HEK293T (cell line): ENCODE measurements around the gene CDH16.

ENCODE experiments used
- CTCF ChIA-PET: fragments of 350-600 bp; formaldehyde crosslinking; extraction: SDS; loops from one replicate; lab custom pipeline; 2021; ENCODE audit warnings: antibody characterized with exemption, inconsistent platforms; lab: Yijun Ruan, JAX
- POLR2A ChIA-PET: fragments of 350-600 bp; formaldehyde crosslinking; extraction: SDS; loops from one replicate; lab custom pipeline; 2020; ENCODE audit warnings: antibody characterized with exemption, inconsistent platforms; lab: Yijun Ruan, JAX
- DNase-seq: peaks from one replicate; pipeline ENCODE4 v3.0.0; 2012; ENCODE audit warnings: mixed read lengths; ENCODE audit errors: extremely low spot score
- ARNT ChIP-seq: fragments of 450-650 bp; IDR thresholded peaks from 2 replicates; pipeline ENCODE4 v1.6.1; 2017; ENCODE audit warnings: mild to moderate bottlenecking
- BHLHE40 ChIP-seq: fragments of 450-650 bp; IDR thresholded peaks from 2 replicates; pipeline ENCODE4 v1.6.1; 2016; ENCODE audit warnings: mild to moderate bottlenecking, moderate library complexity, borderline replicate concordance
- CTBP1 ChIP-seq: fragments of 450-650 bp; IDR thresholded peaks from 2 replicates; pipeline ENCODE4 v1.6.1; 2016; ENCODE audit warnings: borderline replicate concordance
- ELF4 ChIP-seq: fragments of 450-650 bp; IDR thresholded peaks from 2 replicates; pipeline ENCODE4 v1.6.1; 2017; ENCODE audit warnings: antibody characterized with exemption
- FOXA1 ChIP-seq: fragments of 450-650 bp; IDR thresholded peaks from 2 replicates; pipeline ENCODE4 v1.6.1; 2016; ENCODE audit warnings: mild to moderate bottlenecking
- FOXK2 ChIP-seq: fragments of 450-650 bp; IDR thresholded peaks from 2 replicates; pipeline ENCODE4 v1.6.1; 2016; ENCODE audit warnings: mild to moderate bottlenecking
- FOXM1 ChIP-seq: fragments of 450-650 bp; IDR thresholded peaks from 2 replicates; pipeline ENCODE4 v1.6.1; 2017; ENCODE audit warnings: mild to moderate bottlenecking, borderline replicate concordance
- HDGF ChIP-seq: fragments of 450-650 bp; IDR thresholded peaks from 2 replicates; pipeline ENCODE4 v1.6.1; 2017; ENCODE audit warnings: antibody characterized with exemption, borderline replicate concordance
- L3MBTL2 ChIP-seq: fragments of 450-650 bp; conservative IDR thresholded peaks from 2 replicates; pipeline ENCODE4 v1.6.1; 2016; ENCODE audit warnings: mild to moderate bottlenecking
- LEF1 ChIP-seq: fragments of 450-650 bp; IDR thresholded peaks from 2 replicates; pipeline ENCODE4 v1.6.1; 2017; ENCODE audit warnings: mild to moderate bottlenecking, borderline replicate concordance
- NFRKB ChIP-seq: fragments of 450-650 bp; IDR thresholded peaks from 2 replicates; pipeline ENCODE4 v1.6.1; 2016; ENCODE audit warnings: mild to moderate bottlenecking, moderate library complexity
- SP1 ChIP-seq: fragments of 450-650 bp; IDR thresholded peaks from 2 replicates; pipeline ENCODE4 v1.6.1; 2017
- SUZ12 ChIP-seq: fragments of 450-650 bp; IDR thresholded peaks from 2 replicates; pipeline ENCODE4 v1.6.1; 2016; ENCODE audit warnings: mild to moderate bottlenecking
- TARDBP ChIP-seq: fragments of 450-650 bp; IDR thresholded peaks from 2 replicates; pipeline ENCODE4 v1.6.1; 2016
- ZNF384 ChIP-seq: fragments of 450-650 bp; IDR thresholded peaks from 2 replicates; pipeline ENCODE4 v1.6.1; 2016
- TF ChIP-seq, protein P1 (sequence below): fragments of 450-650 bp; IDR thresholded peaks from 2 replicates; pipeline ENCODE4 v1.6.1; 2016

CDH16 gene

DNA sequence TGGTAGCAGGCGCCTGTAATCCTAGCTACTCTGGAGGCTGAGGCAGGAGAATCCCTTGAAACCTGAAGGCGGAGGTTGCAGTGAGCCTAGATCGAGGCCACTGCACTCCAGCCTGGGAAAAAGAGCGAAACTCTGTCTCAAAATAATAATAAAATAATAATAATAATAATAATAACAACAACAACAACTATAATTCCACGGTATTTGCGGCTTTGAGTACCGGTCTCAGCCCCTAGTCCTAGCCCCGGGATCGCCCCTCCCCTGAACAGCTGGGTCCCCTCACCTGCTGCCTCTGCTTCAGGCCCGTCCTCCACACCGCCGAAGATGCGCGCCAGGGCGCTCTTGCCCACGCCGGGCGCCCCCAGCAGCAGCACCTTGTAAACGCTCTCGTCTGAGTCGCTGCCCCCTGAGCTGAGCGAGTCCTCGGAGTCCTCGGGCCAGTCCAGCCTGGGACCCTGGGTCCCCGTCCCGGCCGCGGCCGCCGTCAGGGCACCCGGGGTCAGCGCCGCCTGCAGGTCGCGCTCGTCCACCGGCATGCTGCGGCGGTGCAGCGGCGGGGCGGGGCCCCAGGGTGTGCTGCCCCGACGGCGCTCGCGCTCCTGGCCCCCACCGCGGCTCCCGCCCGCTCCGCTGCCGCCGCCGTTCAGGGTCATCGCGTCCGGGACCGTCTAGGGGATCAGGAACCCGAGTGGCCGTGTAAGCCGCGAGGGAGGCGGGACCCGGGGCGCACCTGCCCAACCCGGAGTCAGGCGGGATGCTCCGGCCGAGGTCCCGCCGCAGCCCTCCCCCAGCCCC is 6.0 kb upstream of the CDH16 start:
- DNase-seq = no peak
- POLR2A ChIA-PET = no interaction called here
- CTCF ChIA-PET = no interaction called here
- no peak for TF ChIP-seq BHLHE40
- TF ChIP-seq SUZ12 = no peak
- no peak for TF ChIP-seq ZNF384
- no peak for TF ChIP-seq HDGF
- TF ChIP-seq FOXA1 = no peak
- TF ChIP-seq, protein P1, sequence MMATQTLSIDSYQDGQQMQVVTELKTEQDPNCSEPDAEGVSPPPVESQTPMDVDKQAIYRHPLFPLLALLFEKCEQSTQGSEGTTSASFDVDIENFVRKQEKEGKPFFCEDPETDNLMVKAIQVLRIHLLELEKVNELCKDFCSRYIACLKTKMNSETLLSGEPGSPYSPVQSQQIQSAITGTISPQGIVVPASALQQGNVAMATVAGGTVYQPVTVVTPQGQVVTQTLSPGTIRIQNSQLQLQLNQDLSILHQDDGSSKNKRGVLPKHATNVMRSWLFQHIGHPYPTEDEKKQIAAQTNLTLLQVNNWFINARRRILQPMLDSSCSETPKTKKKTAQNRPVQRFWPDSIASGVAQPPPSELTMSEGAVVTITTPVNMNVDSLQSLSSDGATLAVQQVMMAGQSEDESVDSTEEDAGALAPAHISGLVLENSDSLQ = no peak
- TF ChIP-seq LEF1 = no peak
- no peak for TF ChIP-seq FOXK2
- no peak for TF ChIP-seq TARDBP
- no peak for TF ChIP-seq ARNT
- TF ChIP-seq ELF4 = no peak
- TF ChIP-seq CTBP1 = no peak
- TF ChIP-seq L3MBTL2 = no peak
- no peak for TF ChIP-seq NFRKB
- no peak for TF ChIP-seq FOXM1
- no peak for TF ChIP-seq SP1

DNA sequence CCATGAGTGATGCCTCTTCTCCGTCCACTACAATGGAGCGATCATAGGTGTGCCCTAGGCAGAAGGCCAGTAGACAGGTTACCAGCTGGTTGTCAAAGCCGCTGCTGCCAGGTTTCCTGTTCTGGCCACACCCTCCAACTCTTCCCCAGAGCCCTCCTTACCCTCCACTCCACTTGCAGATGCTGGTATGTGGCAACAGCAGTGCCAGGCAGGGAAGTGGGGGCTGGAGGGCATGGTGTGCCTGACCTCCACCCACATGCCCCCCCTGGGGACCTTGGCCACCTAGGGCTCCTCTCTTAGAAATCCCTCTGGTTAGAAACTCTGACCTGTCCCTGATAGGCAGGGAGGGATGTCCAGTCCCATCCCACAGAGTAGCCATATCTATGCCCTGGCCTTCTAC is 5.2 kb upstream of the CDH16 start:
- ChIA-PET CTCF (interaction anchor here (0.9 kb wide), 1 partner anchor 13 kb away, joined by 3 read pairs; no protein-coding TSS in a partner anchor), POLR2A (no interaction called here)
- DNase-seq = no peak
- TF ChIP-seq ZNF384 (no peak), FOXA1 (no peak), SP1 (no peak), ARNT (no peak), SUZ12 (no peak), BHLHE40 (no peak), CTBP1 (no peak), FOXM1 (no peak), LEF1 (no peak), NFRKB (no peak), L3MBTL2 (no peak), ELF4 (no peak), TARDBP (no peak), HDGF (no peak), FOXK2 (no peak)
- TF ChIP-seq, protein P1 = no peak

DNA sequence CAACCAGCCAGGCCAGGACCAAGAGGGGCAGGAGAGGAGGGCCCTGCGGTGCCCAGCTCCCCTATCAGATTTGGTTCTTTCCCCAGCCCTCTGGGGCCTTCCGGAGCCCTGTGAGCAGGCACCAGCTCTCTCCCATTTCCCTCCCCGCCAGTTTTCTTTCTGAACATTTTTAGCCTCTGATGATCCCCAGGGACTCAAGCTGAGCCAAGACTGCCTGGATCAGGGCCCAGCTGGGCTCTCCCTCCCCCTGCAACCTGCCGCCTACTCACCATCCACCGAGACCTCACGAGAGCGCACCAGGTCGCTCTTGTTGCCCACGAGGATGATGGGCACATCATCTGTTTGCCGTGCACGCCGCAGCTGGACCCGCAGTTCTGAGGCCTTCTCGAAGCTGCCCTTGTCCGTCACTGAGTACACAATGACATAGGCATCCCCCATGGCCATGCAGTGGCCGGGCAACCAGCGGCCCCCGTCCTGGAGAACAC is 4.6 kb upstream of the CDH16 start:
- TF ChIP-seq SP1 = no peak
- TF ChIP-seq FOXK2 = no peak
- TF ChIP-seq BHLHE40 = no peak
- TF ChIP-seq SUZ12 = no peak
- no peak for TF ChIP-seq L3MBTL2
- no peak for TF ChIP-seq LEF1
- no peak for TF ChIP-seq FOXM1
- TF ChIP-seq ZNF384 = no peak
- TF ChIP-seq ARNT = no peak
- TF ChIP-seq FOXA1 = no peak
- TF ChIP-seq, protein P1 = no peak
- no peak for TF ChIP-seq CTBP1
- no peak for TF ChIP-seq ELF4
- TF ChIP-seq HDGF = no peak
- TF ChIP-seq NFRKB = no peak
- no peak for TF ChIP-seq TARDBP
- DNase-seq = no peak
- ChIA-PET CTCF (interaction anchor here (0.9 kb wide), 1 partner anchor 12 kb away, joined by 3 read pairs; no protein-coding TSS in a partner anchor), POLR2A (no interaction called here)

DNA sequence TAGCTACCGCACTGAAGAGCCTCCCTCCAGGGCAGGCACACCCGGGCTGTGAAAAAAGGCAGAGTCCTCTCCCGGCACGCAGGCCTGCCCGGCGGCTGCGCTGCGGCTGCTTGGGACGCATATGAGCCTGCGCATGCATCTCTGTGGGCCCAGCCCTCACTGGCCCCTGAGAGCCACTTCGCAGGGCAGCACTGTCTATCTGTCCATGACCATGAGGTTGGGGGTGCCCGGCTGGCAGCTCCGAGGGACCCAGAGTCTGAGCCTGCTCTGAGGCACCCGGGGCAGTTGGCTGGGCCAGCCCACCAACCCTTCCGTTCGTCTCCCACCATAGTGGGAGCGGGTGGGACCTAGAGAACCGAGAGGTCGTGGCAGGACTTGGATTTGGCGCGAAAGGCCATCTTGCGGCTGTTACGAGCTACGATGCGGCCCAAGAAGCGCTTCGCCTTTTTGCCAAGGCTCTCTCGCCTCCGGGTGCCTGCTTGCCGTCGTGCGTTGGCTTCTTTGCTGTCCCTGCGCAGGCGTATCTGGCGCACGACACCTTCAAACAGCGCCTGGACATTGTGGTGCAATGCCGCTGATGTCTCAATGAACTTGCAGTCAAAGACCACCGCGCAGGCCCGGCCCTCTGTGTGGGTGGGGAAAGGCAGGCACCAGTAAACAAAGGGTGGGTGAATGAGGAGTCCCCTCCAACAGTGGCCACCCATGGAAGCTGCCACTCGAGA is 3.2 kb upstream of the CDH16 start:
- ChIA-PET POLR2A (interaction anchor here (1.5 kb wide), 1 partner anchor 42 kb away, joined by 4 read pairs; the partner anchor contains the start of gene PDP2), CTCF (interaction anchor here (0.8 kb wide), 1 partner anchor 12 kb away, joined by 3 read pairs; no protein-coding TSS in a partner anchor)
- TF ChIP-seq LEF1 (no peak), NFRKB (no peak), ELF4 (no peak), HDGF (no peak), ZNF384 (no peak), BHLHE40 (no peak), FOXA1 (no peak), CTBP1 (no peak), FOXM1 (no peak), L3MBTL2 (no peak), SP1 (no peak)
- TF ChIP-seq, protein P1 = no peak
- no peak for DNase-seq
